GM12878 (cell line): ENCODE data around the gene IER3. TPM values are rescaled to one million over a fixed set of nuclear protein-coding genes. Genes with fewer than 3 reads are reported as not detected.
A peak's percentile ranks its signal among the peaks of the same experiment; 100 is the strongest.

Source experiments
- ATAC-seq: fragments of 200-7000 bp; cut with Tn5 transposase; 3 replicates; pipeline ENCODE4 v1.9.1; 2020; ENCODE audit warnings: mild to moderate bottlenecking, moderate library complexity
- BruUV-seq: library from RNA; stranded (reverse); fragments of 400-500 nt; replicated peaks from 2 replicates; lab custom pipeline; 2021; lab: Mats Ljungman, UMichigan
- CTCF ChIA-PET: fragments of 300-600 bp; sonication (Branson Sonifier 250); formaldehyde crosslinking; extraction: SDS; loops from one replicate; lab custom pipeline; 2021; ENCODE audit warnings: inconsistent platforms; lab: Yijun Ruan, JAX
- POLR2A ChIA-PET: fragments of 350-600 bp; formaldehyde crosslinking; extraction: SDS; loops from one replicate; lab custom pipeline; 2021; ENCODE audit warnings: inconsistent platforms; lab: Charles Lee
- RAD21 ChIA-PET: fragments of 300-600 bp; sonication (Branson Sonifier 250); formaldehyde crosslinking; loops from one replicate; lab custom pipeline; 2023; ENCODE audit warnings: antibody characterized with exemption; ENCODE audit not compliant: unreplicated experiment; lab: Charles Lee
- SMC1A ChIA-PET: fragments of 300-600 bp; sonication (Branson Sonifier 250); formaldehyde crosslinking; loops from one replicate; lab custom pipeline; 2023; ENCODE audit not compliant: unreplicated experiment, uncharacterized antibody; lab: Charles Lee
- DNase-seq: peaks from one replicate; pipeline ENCODE4 v3.0.0-alpha.2; 2011; ENCODE audit warnings: low read depth, low spot score
- FAIRE-seq: peaks from 3 replicates; lab custom pipeline; 2011; peaks lifted over from hg19 to GRCh38; lab: Jason Lieb, UNC
- H2AFZ ChIP-seq: 2 replicates; pipeline ENCODE4 v1.6.0; 2011; ENCODE audit warnings: low read depth, low read length, control low read depth; ENCODE audit not compliant: control insufficient read depth
- H3K27ac ChIP-seq: 2 replicates; pipeline ENCODE4 v1.5.1; 2011; ENCODE audit warnings: control low read depth; ENCODE audit not compliant: control insufficient read depth, insufficient read depth
- H3K27me3 ChIP-seq, 2 experiments: replicated peaks in 1 of 2; 2 replicates each; pipeline versions ENCODE4 v1.6.0 to v1.6.1; 2011; ENCODE audit warnings: low read length in 1 of 2; ENCODE audit not compliant: control insufficient read depth in 2 of 2, insufficient read depth in 2 of 2
- H3K36me3 ChIP-seq, 2 experiments: 2 replicates each; pipeline ENCODE4 v1.5.1; 2011; ENCODE audit warnings: low read length in 1 of 2; ENCODE audit not compliant: control insufficient read depth in 2 of 2, insufficient read depth in 2 of 2
- H3K4me1 ChIP-seq: 2 replicates; pipeline ENCODE4 v1.6.1; 2011; ENCODE audit warnings: mild to moderate bottlenecking, low read length, moderate library complexity, mixed read lengths; ENCODE audit not compliant: control insufficient read depth, insufficient read depth
- H3K4me2 ChIP-seq: 2 replicates; pipeline ENCODE4 v1.6.0; 2011; ENCODE audit warnings: control low read depth; ENCODE audit not compliant: control insufficient read depth, insufficient read depth
- H3K4me3 ChIP-seq: fragments of 200-600 bp; sonication (generic); 2 replicates; pipeline ENCODE4 v1.5.1; 2016
- H3K79me2 ChIP-seq: 2 replicates; pipeline ENCODE4 v1.6.0; 2011; ENCODE audit warnings: low read length; ENCODE audit not compliant: control insufficient read depth, insufficient read depth
- H3K9ac ChIP-seq: 2 replicates; pipeline ENCODE4 v1.8.0; 2011; ENCODE audit warnings: low read length, control low read depth, mixed read lengths; ENCODE audit not compliant: control insufficient read depth, insufficient read depth
- H3K9me3 ChIP-seq: replicated peaks from 3 replicates; pipeline ENCODE4 v1.5.1; 2011; ENCODE audit warnings: mild to moderate bottlenecking, low read length; ENCODE audit not compliant: control insufficient read depth, insufficient read depth
- H4K20me1 ChIP-seq: 2 replicates; pipeline ENCODE4 v1.6.0; 2011; ENCODE audit not compliant: control insufficient read depth, insufficient read depth
- ASH2L ChIP-seq: fragments of 300-600, 200-600 bp; sonication (generic); IDR thresholded peaks from 2 replicates; pipeline ENCODE4 v1.6.1; 2017; ENCODE audit warnings: low read depth, mild to moderate bottlenecking, borderline replicate concordance
- EP300 ChIP-seq, 2 experiments: fragments of 150-350 bp in 1 of 2; IDR thresholded peaks; 2 replicates each; pipeline ENCODE4 v1.6.1; 2011 to 2012; ENCODE audit warnings: low read depth in 2 of 2, low read length in 2 of 2, borderline replicate concordance in 1 of 2, improper control_type of control experiment in 1 of 2, inconsistent platforms in 1 of 2; ENCODE audit not compliant: control insufficient read depth in 1 of 2
- RELB ChIP-seq: fragments of 450-650 bp; IDR thresholded peaks from 2 replicates; pipeline ENCODE4 v1.6.1; 2017; ENCODE audit warnings: low read depth, mild to moderate bottlenecking, moderate library complexity
- RUNX3 ChIP-seq: IDR thresholded peaks from 2 replicates; pipeline ENCODE4 v1.6.1; 2012; ENCODE audit warnings: low read length, inconsistent platforms
- SP1 ChIP-seq: IDR thresholded peaks from one replicate; pipeline ENCODE4 v1.6.1; 2011; ENCODE audit warnings: low read depth, low read length
- SRF ChIP-seq, 2 experiments: IDR thresholded peaks; 2 replicates each; pipeline ENCODE4 v1.6.1; 2011; ENCODE audit warnings: low read depth in 2 of 2, low read length in 2 of 2, mild to moderate bottlenecking in 1 of 2, moderate library complexity in 1 of 2
- ZBTB40 ChIP-seq: fragments of 450-650 bp; IDR thresholded peaks from 2 replicates; pipeline ENCODE4 v1.6.1; 2016; ENCODE audit warnings: mild to moderate bottlenecking, moderate library complexity, borderline replicate concordance
- ZNF687 ChIP-seq: fragments of 450-650 bp; IDR thresholded peaks from 2 replicates; pipeline ENCODE4 v1.6.1; 2017; ENCODE audit warnings: mild to moderate bottlenecking, moderate library complexity
- WGBS: methylation state at CpG from one replicate; pipeline ENCODE4 v1.1.6; 2016; ENCODE audit warnings: low lambda C conversion rate; ENCODE audit not compliant: insufficient replicate concordance, insufficient coverage; ENCODE audit errors: missing lambda C conversion rate; 5-methylcytosine and 5-hydroxymethylcytosine counted together
- in situ Hi-C: fragments of 300-500 bp; cut with MboI; formaldehyde crosslinking; loops from 9 replicates; pipeline ENCODE4 v1.14.3; 2018; ENCODE audit warnings: mixed read lengths
- intact Hi-C: fragments of 100-400 bp; cut with micrococcal nuclease; formaldehyde crosslinking; loops from one replicate; pipeline ENCODE4 v1.14.2; 2022; ENCODE audit not compliant: unreplicated experiment
- polyA plus RNA-seq, 11 experiments: library from polyadenylated mRNA; depleted of rRNA in 4 of 11; unstranded in 6 of 11; stranded (reverse) in 5 of 11; fragments of >200 nt; fragmentation: Nextera tagmentation in 4 of 11; fragmentation: Illumina TruSeq in 1 of 11; extraction: Ambion mirVana in 4 of 11; extraction: Trizol in 1 of 11; gene quantifications; 1 replicate in 1 of 11; 2 replicates in 10 of 11; pipeline versions ENCODE4 v1.2.1 to v1.2.3, GENCODE V29; 2011 to 2016; ENCODE audit warnings: inconsistent platforms in 2 of 11, missing spikeins in 2 of 11, low read depth in 1 of 11
- total RNA-seq, 4 experiments: library from RNA; depleted of rRNA in 3 of 4; stranded (reverse); fragments of >200 nt in 3 of 4; fragmentation: Illumina TruSeq in 1 of 4; extraction: Trizol in 1 of 4; gene quantifications; 2 replicates each; pipeline versions ENCODE4 v1.2.1 to v1.2.3, GENCODE V29; 2013 to 2021
- TF ChIP-seq, protein P1 (sequence below): fragments of 150-350 bp; IDR thresholded peaks from 2 replicates; pipeline ENCODE4 v1.6.1; 2014; ENCODE audit warnings: mild to moderate bottlenecking, low read depth, low read length

The IER3 gene
- total and polyA plus RNA-seq, 10 of the 15 experiments (the other 5 are each of a cell fraction or from before 2014, with no cell fraction given), result 1.9 to 100 (median 32.3) TPM

- H3K4me2 ChIP-seq, result peak overlapping the region; percentile 87
- peaks cover 16% of the 10 kb centered on the region for H3K4me1 ChIP-seq
- intact Hi-C loops, result no loop called here
- ChIA-PET POLR2A (interaction anchor here (0.8 to 2.0 kb wide), 10 partner anchors 10 to 57 kb away, joined by 3 to 19 read pairs (median 4); no protein-coding TSS in a partner anchor), SMC1A (interaction anchor here (0.7 to 3.7 kb wide), 18 partner anchors 9 to 58 kb away, joined by 3 to 31 read pairs (median 5); partner anchors contain the start of gene IER3), RAD21 (interaction anchor here (0.8 to 5.1 kb wide), 7 partner anchors 18 to 57 kb away, joined by 4 to 29 read pairs (median 9); no protein-coding TSS in a partner anchor), CTCF (interaction anchor here (0.9 to 1.5 kb wide), 5 partner anchors 11 to 49 kb away, joined by 3 to 7 read pairs (median 4); partner anchors contain the start of gene IER3)
- ATAC-seq (peak; percentile 97), DNase-seq (peak; percentile 57), FAIRE-seq (peak; percentile 97)
- no peak overlapping the region for H3K4me3 ChIP-seq
- H3K27me3 ChIP-seq, result no peaks in the 10 kb centered on the region
- no TSS peak for BruUV-seq
- H3K27ac ChIP-seq, result peak overlapping the region; percentile 84
- in situ Hi-C loops, result no loop called here
- H4K20me1 ChIP-seq, result no peaks in the 10 kb centered on the region
- 29% methylated on average over 6 of the region's 6 CpGs for WGBS
- H3K79me2 ChIP-seq, result no peaks in the 10 kb centered on the region
- H3K9ac ChIP-seq, result peak overlapping the region; percentile 66
- peak overlapping the region; percentile 92 for H2AFZ ChIP-seq
- H3K36me3 ChIP-seq, result no peaks in the 10 kb centered on the region
- H3K9me3 ChIP-seq, result no peaks in the 10 kb centered on the region
- TF ChIP-seq RUNX3 (peak; percentile 86), ZBTB40 (peak; percentile 26; the same call in 1 of the 2 replicates), ASH2L (no peak; the same call in 1 of the 2 replicates), SRF (IDR thresholded peaks at IDR 0.05; ENCODE audit: low read depth in 2 of 2, low read length in 2 of 2) (no peak), RELB (peak; percentile 29; the same call in 1 of the 2 replicates), SP1 (peak; percentile 22), EP300 (IDR thresholded peaks at IDR 0.05; ENCODE audit: borderline replicate concordance in 1 of 2, control insufficient read depth in 1 of 2, low read depth in 2 of 2, low read length in 2 of 2) (0 out of 4 replicates have a peak, but pooled peaks of 1 of the 2 experiments have one; percentile 36), ZNF687 (peak; percentile 77; the same call in 1 of the 2 replicates)
- TF ChIP-seq, protein P1, sequence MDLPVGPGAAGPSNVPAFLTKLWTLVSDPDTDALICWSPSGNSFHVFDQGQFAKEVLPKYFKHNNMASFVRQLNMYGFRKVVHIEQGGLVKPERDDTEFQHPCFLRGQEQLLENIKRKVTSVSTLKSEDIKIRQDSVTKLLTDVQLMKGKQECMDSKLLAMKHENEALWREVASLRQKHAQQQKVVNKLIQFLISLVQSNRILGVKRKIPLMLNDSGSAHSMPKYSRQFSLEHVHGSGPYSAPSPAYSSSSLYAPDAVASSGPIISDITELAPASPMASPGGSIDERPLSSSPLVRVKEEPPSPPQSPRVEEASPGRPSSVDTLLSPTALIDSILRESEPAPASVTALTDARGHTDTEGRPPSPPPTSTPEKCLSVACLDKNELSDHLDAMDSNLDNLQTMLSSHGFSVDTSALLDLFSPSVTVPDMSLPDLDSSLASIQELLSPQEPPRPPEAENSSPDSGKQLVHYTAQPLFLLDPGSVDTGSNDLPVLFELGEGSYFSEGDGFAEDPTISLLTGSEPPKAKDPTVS, result no peak
Measured at GRCh38 chr6:30793521-30794194, 49.3 kb upstream of the IER3 start.
